HG02884 (cell line): ENCODE results near the gene PRKAG2.
"Not testable (repeated sequence)": the region's sequence is repeated elsewhere in the genome, so short reads cannot be mapped to it uniquely, and the experiment has no call there.

Source experiments
- ATAC-seq: cut with Tn5 transposase; IDR thresholded peaks from one replicate; pipeline ENCODE4 v1.9.1; 2021; ENCODE audit warnings: mild to moderate bottlenecking, moderate library complexity; ENCODE audit not compliant: unreplicated experiment

Gene PRKAG2

GRCh38 chr7:151755131-151755801 lies 121.6 kb downstream of the PRKAG2 start:
- ATAC-seq, result no peak

- ATAC-seq, result no peak
Measured at GRCh38 chr7:151754688-151755130, 122.2 kb downstream of the PRKAG2 start.

GRCh38 chr7:151754142-151754590 lies 122.7 kb downstream of the PRKAG2 start:
- ATAC-seq, result no peak

DNA sequence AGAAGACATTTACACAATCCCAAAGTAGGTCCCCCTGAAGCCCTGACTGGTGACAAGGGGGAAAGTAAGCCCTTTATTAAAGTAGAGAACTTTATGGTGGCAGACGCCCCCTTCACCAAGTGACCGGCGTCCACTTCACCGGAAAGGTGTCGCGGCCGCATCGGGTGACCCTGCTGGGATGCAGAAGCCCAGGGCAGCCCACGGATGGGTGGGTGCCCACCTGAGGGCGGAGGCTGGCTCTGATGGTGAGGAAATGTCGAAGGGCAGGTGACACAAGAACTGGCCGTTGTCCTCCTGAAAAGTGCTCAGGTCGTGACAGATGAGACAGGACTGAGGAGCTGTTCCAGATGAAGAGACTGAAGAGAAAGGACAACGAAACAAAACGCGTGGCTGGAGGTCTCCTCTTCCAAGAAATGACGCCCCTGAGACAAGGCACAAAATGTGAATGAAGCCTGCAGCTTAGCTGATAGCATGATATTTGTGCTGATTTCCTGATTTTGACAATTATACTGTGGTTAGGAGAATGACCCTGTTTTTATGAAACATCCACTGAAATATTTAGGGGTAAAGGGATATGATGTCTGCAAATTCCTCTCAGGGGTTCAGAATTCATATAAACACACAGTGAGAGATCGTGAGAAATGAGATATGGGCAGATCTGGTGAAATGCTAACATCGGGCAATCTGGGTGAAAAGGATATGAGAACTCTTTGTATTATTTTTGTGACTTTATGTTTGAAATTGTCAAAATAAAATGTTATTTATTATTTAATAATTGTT lies 123.9 kb downstream of the PRKAG2 start:
- no peak for ATAC-seq

DNA sequence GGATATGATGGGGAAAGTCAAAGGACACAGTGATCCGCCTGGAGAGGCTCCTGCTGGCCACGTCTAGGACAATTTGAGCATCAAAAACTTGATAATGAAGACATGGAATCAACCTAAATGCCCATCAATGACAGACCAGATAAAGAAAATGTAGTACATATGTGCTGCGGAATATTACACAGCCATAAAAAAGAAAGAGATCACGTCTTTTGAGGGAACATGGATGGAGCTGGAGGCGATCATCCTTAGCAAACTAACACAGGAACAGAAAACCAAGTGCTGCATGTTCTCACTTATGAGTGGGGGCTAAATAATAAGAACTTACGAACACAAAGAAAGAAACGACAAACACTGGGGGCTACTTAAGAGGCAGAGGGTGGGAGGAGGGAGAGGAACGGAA lies 124.9 kb downstream of the PRKAG2 start:
- no peak for ATAC-seq

DNA sequence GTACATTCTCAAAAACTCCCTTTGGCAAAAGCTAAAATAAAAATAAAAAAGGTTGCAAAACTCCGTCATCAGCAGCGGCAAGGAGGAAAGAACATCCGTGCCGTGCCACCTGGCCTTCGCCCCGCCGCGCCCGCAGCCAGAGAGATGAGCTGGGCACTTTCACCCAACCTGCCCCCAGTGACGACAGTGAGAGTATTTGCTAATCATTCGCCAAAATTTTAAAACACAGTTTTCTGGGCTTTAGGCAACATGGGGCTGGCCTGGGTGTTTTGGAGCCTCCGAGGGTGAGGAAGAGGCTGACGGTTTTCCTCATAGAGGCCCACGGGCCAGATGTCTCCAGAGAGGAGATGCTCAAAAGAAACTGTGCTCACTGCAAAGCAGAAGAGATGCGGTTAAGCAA lies 128.2 kb downstream of the PRKAG2 start:
- no peak for ATAC-seq

- not testable (repeated sequence) for ATAC-seq
Measured at GRCh38 chr7:151748021-151748420, 128.9 kb downstream of the PRKAG2 start.

GRCh38 chr7:151745706-151746105 lies 131.2 kb downstream of the PRKAG2 start:
- ATAC-seq, result no peak

DNA sequence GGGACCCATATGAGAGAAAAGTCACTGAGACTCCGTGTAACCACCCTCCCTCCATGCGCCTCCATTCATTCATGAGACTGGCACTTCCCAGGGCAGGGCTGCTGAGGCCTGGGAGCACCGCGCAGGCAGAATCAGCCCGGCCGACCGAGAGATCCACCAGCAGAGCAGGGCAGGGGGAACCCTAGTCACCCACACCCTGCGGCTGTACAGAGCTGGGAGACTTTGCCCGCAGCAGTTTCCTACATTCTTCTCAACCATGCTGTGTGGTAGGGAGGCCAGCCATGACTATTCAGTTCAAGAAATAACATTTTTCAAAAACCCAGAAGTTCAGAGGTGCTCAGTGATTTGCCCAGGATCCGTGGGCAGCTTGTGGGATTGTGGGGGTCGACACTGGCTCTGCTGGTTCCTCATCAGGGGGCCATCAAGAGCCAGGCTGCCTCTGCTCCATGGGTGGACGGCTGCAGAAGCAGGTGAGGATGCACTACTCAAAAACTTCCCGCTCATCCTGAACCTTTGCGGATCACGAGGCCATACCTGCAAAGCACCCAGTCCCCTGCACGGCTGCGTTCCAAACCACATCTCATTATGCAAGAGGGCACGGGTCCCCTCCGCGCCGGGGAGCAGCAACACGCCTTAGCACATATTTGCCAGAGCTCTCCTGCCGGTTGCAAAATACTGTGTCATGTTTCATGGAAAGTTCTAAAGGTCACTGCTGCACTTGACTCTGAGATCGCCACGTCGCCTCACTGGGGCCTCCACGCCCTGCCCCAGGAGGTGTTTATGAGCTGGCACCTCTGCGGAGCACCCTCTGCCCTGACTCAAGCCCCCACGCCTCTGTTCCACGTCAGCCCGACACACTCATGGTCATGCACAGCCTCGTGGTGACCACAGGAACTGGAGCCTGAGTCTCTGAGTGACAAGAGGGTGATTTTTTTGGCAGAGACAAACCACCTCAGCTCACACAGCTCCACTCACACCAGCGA lies 132.0 kb downstream of the PRKAG2 start:
- no peak for ATAC-seq

- ATAC-seq, result no peak
Measured at GRCh38 chr7:151744051-151744580, 132.8 kb downstream of the PRKAG2 start.

DNA sequence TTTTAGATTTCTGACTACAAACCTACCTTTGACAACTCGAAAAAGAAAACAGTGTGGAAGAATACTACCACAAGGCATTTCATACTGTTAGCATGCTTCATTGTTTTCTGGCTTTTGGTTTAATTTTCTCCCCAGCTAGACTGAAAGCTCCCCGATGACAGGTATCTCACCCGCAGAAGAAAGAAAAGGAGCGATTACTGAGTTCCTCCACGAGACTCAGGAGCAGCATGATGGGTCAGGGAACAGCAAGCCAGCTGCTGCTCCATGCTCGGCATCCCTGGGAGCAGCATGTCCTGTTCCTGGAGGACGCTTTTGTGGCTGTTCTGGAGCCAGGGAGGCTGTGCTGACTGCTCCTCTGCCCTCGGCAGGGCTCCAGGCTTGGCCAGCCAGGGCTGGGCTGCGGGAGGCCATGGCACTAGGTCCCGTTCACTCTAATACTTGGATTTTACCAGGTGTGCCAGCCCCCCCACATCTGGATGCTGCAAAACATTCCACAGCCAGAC lies 133.4 kb downstream of the PRKAG2 start:
- ATAC-seq, result no peak

- ATAC-seq, result no peak
Measured at GRCh38 chr7:151742713-151743480, 134.0 kb downstream of the PRKAG2 start.

- ATAC-seq, result no peak
Measured at GRCh38 chr7:151741585-151741984, 135.3 kb downstream of the PRKAG2 start.

GRCh38 chr7:151740081-151740851 lies 136.6 kb downstream of the PRKAG2 start:
- no peak for ATAC-seq

- ATAC-seq, result no peak
Measured at GRCh38 chr7:151738925-151739324, 138.0 kb downstream of the PRKAG2 start.

- no peak for ATAC-seq
Measured at GRCh38 chr7:151736403-151736909, 140.5 kb downstream of the PRKAG2 start.

GRCh38 chr7:151735851-151736402 lies 141.0 kb downstream of the PRKAG2 start:
- ATAC-seq, result no peak

GRCh38 chr7:151735186-151735850 lies 141.6 kb downstream of the PRKAG2 start:
- no peak for ATAC-seq
